BLaER1 treated with 17β-estradiol and CSF1 and Interleukin-3, amounts not matched to agents 10 nM and 100 nM (cell line): ENCODE measurements around the gene CCIN.

Experiments
- H3K27ac ChIP-seq, 11 experiments: shearing (Covaris generic); formaldehyde crosslinking; 2 replicates each; pipeline ENCODE4 v1.8.1; 2022
- H3K27me3 ChIP-seq, 11 experiments: shearing (Covaris generic); formaldehyde crosslinking; 2 replicates each; pipeline ENCODE4 v1.8.1; 2022
- H3K36me3 ChIP-seq, 11 experiments: shearing (Covaris generic); formaldehyde crosslinking; 2 replicates each; pipeline ENCODE4 v1.8.1; 2022
- H3K4me1 ChIP-seq, 10 experiments: shearing (Covaris generic); formaldehyde crosslinking; 2 replicates each; pipeline ENCODE4 v1.8.1; 2022
- H3K4me2 ChIP-seq, 11 experiments: shearing (Covaris generic); formaldehyde crosslinking; 2 replicates each; pipeline ENCODE4 v1.8.1; 2022
- H3K4me3 ChIP-seq, 10 experiments: shearing (Covaris generic); formaldehyde crosslinking; 2 replicates each; pipeline ENCODE4 v1.8.1; 2022
- H3K9ac ChIP-seq, 11 experiments: shearing (Covaris generic); formaldehyde crosslinking; 2 replicates each; pipeline ENCODE4 v1.8.1; 2022
- H3K9me3 ChIP-seq, 11 experiments: shearing (Covaris generic); formaldehyde crosslinking; replicated peaks in 1 of 11; 2 replicates each; pipeline ENCODE4 v1.8.1; 2022
- H4K20me1 ChIP-seq, 11 experiments: shearing (Covaris generic); formaldehyde crosslinking; 2 replicates each; pipeline ENCODE4 v1.8.1; 2022
- Cebpa-rat ChIP-seq, 11 experiments: shearing (Covaris generic); IDR thresholded peaks; 2 replicates each; pipeline ENCODE4 v1.8.1; 2022

CCIN gene

DNA sequence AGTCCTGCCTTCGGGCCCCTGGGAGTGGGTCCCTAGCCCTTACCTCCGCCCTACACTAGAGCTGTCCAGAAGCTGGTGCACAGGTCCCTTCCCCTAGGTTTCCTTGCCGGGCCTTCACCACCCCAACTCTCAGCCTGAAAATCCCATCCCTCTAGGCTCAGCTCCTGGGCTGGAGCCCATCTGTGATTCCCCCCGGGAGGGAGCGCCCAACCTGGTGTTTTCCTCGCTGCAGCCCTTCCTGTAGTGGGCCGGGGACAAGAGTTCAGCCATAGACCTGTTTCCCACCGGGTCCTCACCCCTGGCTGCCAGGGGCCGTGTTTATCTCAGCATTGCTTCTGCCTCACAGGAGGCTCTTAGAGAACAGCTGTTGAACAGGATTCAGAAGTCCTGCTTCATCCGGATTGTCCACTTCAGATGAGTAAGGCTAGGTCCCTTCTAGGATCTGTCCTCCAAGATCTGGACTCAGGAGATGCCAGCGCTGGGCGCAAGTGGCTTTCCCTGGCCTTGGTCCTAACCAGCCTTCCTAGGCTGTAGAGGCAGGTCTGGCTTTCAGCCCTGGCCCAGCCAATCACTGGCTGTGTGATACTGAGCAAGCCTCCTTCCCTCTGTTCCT is 31.7 kb upstream of the CCIN start:
- Histone ChIP-seq H3K4me1 (peaks cover 55 to 64% (median 61%) of the 10 kb centered on the region in 10 experiments), H3K27ac (peak overlapping the region; percentile 79 to 90 (median 82); a peak in 21 of 22 replicates), H3K4me2 (peak overlapping the region; percentile 90 to 100 (median 99)), H4K20me1 (peaks cover 0 to 12% (median 0%) of the 10 kb centered on the region in 11 experiments; a peak in 1 of 22 replicates), H3K9ac (peak overlapping the region; percentile 83 to 93 (median 87)), H3K27me3 (peaks cover 0 to 6% (median 0%) of the 10 kb centered on the region in 11 experiments; a peak in 1 of 22 replicates), H3K4me3 (peak overlapping the region; percentile 77 to 97 (median 82)), H3K36me3 (no peaks in the 10 kb centered on the region; a peak in 1 of 22 replicates), H3K9me3 (no peaks in the 10 kb centered on the region)
- no peak for TF ChIP-seq Cebpa-rat (IDR thresholded peaks at IDR 0.05)

DNA sequence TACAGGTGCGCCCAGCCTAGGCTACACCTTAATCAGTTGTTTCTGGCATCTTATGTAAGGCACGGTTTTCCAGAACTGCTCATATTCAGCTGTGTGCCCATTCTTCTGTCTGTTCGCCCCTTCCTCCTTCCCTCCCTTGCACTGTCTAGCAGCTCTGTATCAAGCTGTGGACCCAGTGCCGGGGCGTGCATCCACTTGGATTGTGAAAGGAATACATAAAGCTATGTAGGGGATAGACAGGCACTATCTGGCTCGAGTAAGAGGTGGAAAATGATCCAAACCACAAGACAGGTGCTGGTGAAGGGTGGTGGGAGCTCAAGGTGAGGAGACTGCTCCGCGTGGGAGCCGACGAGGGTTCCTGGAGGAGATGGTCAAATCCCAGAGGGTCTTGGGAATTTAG is 30.7 kb upstream of the CCIN start:
- Histone ChIP-seq H3K27ac (peak overlapping the region in 2 of 11 experiments; percentile 86 to 89; a peak in 2 of 22 replicates), H3K4me2 (peak overlapping the region; percentile 12 to 100 (median 98); a peak in 19 of 22 replicates), H3K9ac (peak overlapping the region in 2 of 11 experiments; percentile 14 to 75; a peak in 2 of 22 replicates), H4K20me1 (peaks cover 0 to 12% (median 0%) of the 10 kb centered on the region in 11 experiments; a peak in 1 of 22 replicates), H3K27me3 (peaks cover 0 to 6% (median 0%) of the 10 kb centered on the region in 11 experiments; a peak in 1 of 22 replicates), H3K36me3 (peaks cover 0 to 4% (median 0%) of the 10 kb centered on the region in 11 experiments; a peak in 3 of 22 replicates), H3K9me3 (no peaks in the 10 kb centered on the region), H3K4me3 (peak overlapping the region in 2 of 10 experiments; percentile 89 to 97; a peak in 1 of 20 replicates), H3K4me1 (peaks cover 65 to 74% (median 71%) of the 10 kb centered on the region in 10 experiments)
- no peak for TF ChIP-seq Cebpa-rat (IDR thresholded peaks at IDR 0.05)

DNA sequence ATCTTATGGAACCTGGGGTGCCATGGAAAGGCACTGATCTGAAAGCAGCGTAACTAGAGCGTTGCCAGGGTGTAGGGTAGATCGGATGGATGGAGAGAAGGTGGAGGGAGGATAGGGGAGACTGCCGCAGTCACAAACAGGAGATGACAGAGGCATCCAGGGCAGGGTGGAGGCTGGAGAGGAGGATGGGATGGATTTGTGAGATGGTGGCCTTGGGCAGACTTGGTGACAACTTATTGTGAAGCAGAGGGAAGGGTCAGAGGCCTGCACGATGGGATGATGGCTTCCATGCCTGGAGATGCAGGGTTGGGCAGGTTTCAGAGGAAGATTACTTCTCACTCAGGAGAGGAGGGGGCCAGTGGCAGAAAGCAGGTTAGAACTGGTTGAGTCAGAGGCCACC is 30.3 kb upstream of the CCIN start:
- Histone ChIP-seq H3K36me3 (peaks cover 0 to 8% (median 0%) of the 10 kb centered on the region in 11 experiments; a peak in 4 of 22 replicates), H4K20me1 (peaks cover 0 to 12% (median 0%) of the 10 kb centered on the region in 11 experiments; a peak in 1 of 22 replicates), H3K9me3 (no peaks in the 10 kb centered on the region), H3K4me1 (peaks cover 69 to 79% (median 75%) of the 10 kb centered on the region in 10 experiments), H3K9ac (peak overlapping the region in 4 of 11 experiments; percentile 4 to 75 (median 40); a peak in 3 of 22 replicates), H3K27me3 (peaks cover 0 to 6% (median 0%) of the 10 kb centered on the region in 11 experiments; a peak in 1 of 22 replicates), H3K4me3 (peak overlapping the region in 1 of 10 experiments; percentile 89; a peak in 1 of 20 replicates), H3K4me2 (peak overlapping the region; percentile 12 to 100 (median 98); a peak in 19 of 22 replicates), H3K27ac (peak overlapping the region in 3 of 11 experiments; percentile 76 to 89 (median 86); a peak in 4 of 22 replicates)
- TF ChIP-seq Cebpa-rat (IDR thresholded peaks at IDR 0.05), result no peak

DNA sequence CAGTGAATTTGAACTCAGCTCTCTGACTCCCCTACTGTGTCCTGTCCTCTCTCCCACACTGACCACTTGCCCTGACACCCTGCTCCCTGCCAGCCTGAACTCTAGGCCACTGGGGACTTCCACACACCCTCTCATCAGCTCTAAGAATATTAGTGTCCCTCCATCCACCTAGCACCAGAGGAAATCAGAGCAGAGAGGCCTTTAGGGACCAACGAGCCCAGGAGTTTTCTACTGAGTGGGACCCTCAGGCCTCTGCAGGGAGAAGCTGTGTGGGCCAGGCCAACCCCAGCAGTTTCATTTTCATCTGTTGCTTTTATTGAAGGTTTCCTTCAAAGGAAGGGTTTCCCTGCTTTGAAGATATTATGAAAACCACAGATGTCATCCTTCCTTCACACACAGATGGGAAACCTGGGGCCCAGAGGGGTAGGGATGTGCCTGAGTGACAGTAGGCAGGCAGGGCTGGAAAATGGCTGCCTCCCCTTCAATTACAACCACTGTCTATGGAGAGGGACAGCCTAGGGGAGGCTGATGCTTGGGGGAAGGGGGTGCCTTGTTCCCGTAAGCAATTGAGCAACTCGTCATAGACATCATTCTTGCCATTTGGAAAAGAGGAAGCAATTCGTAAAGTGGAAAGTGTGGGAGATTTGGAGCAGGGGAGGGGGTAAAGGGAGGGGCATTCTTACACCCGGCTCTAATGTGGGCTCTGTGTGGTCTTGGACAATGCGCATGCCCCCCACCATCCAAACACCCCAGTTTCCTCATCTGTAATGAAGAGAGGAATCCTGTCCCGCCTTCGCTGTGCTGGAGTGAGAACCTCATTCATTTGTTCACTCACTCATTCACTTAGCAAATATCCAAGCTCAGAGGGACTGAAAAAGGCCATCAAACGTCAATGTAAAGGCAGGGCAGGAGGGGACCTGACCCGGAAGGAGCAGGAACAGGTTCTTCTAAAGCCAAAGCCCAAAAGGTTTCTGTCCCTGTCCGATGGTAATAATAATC is 28.8 kb upstream of the CCIN start:
- peak overlapping the region; percentile 76 to 89 (median 87) for H3K27ac ChIP-seq
- peaks cover 84 to 93% (median 90%) of the 10 kb centered on the region in 10 experiments for H3K4me1 ChIP-seq
- peak overlapping the region in 2 of 10 experiments; percentile 63 to 89; a peak in 7 of 20 replicates for H3K4me3 ChIP-seq
- peaks cover 0 to 8% (median 3%) of the 10 kb centered on the region in 11 experiments; a peak in 8 of 22 replicates for H3K9me3 ChIP-seq
- peaks cover 0 to 6% (median 0%) of the 10 kb centered on the region in 11 experiments; a peak in 1 of 22 replicates for H3K27me3 ChIP-seq
- peaks cover 0 to 12% (median 0%) of the 10 kb centered on the region in 11 experiments; a peak in 1 of 22 replicates for H4K20me1 ChIP-seq
- peak in 8 of 11 experiments; percentile 14 to 76 (median 48); a peak in 7 of 22 replicates for TF ChIP-seq Cebpa-rat (IDR thresholded peaks at IDR 0.05)
- peak overlapping the region; percentile 91 to 100 (median 98) for H3K4me2 ChIP-seq
- H3K36me3 ChIP-seq, result peaks cover 0 to 20% (median 5%) of the 10 kb centered on the region in 11 experiments; a peak in 9 of 22 replicates
- peak overlapping the region; percentile 55 to 80 (median 77) for H3K9ac ChIP-seq

DNA sequence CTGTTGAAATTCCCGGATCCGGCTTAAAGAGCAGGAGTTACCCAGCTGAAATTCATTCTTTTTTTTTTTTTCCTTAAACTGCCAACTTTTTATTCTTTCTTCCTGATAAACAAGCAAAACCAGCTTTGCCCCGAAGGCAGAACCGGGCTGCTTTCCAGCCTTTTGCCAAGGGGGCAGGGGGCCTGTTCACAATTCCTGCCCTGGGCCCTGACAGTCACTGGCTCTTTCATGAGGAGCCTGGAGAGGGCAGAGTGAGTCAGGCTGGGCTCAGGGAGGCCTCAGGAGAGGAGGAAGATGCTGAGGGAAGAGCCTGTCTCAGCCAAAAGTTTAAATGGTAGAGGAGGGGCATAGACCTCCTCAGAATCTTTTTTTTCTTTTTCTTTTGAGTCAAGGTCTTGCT is 27.9 kb upstream of the CCIN start:
- Histone ChIP-seq H3K27ac (peak overlapping the region; percentile 76 to 89 (median 87); a peak in 21 of 22 replicates), H3K4me2 (peak overlapping the region; percentile 91 to 100 (median 98)), H3K27me3 (no peaks in the 10 kb centered on the region), H3K36me3 (peaks cover 0 to 27% (median 14%) of the 10 kb centered on the region in 11 experiments; a peak in 15 of 22 replicates), H4K20me1 (peaks cover 0 to 12% (median 0%) of the 10 kb centered on the region in 11 experiments; a peak in 1 of 22 replicates), H3K4me3 (peak overlapping the region in 2 of 10 experiments; percentile 55 to 63; a peak in 1 of 20 replicates), H3K9me3 (peaks cover 5 to 17% (median 11%) of the 10 kb centered on the region in 11 experiments; a peak in 16 of 22 replicates), H3K9ac (peak overlapping the region; percentile 67 to 80 (median 77); a peak in 20 of 22 replicates), H3K4me1 (peaks cover 82 to 93% (median 87%) of the 10 kb centered on the region in 10 experiments)
- TF ChIP-seq Cebpa-rat (IDR thresholded peaks at IDR 0.05), result no peak

DNA sequence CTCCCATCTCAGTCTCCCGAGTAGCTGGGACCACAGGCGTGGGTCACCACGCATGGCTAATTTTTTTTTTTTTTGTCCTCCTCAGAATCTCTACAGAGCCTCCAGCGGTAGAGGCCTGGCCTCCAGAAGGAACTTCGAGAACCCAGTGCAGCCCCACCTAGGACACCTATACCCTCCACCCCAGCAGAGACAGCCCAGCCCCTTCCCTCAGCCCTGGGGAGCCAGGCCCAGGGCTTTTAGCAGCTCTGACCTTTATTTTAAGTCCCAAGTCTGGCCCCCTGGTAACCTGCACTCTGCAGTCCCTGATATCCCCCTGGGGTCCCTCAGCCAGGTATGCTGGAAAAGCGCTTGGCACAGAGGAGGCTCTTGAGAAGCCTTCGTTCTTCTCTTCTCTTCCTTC is 27.4 kb upstream of the CCIN start:
- Histone ChIP-seq H3K4me1 (peaks cover 82 to 98% (median 89%) of the 10 kb centered on the region in 10 experiments), H4K20me1 (peaks cover 0 to 12% (median 0%) of the 10 kb centered on the region in 11 experiments; a peak in 1 of 22 replicates), H3K4me2 (peak overlapping the region; percentile 91 to 100 (median 98)), H3K27ac (peak overlapping the region; percentile 76 to 89 (median 87); a peak in 21 of 22 replicates), H3K4me3 (peak overlapping the region in 4 of 10 experiments; percentile 17 to 63 (median 51); a peak in 6 of 20 replicates), H3K9me3 (peaks cover 5 to 18% (median 11%) of the 10 kb centered on the region in 11 experiments; a peak in 16 of 22 replicates), H3K27me3 (no peaks in the 10 kb centered on the region), H3K36me3 (peaks cover 0 to 32% (median 15%) of the 10 kb centered on the region in 11 experiments; a peak in 15 of 22 replicates), H3K9ac (peak overlapping the region; percentile 70 to 81 (median 78); a peak in 20 of 22 replicates)
- no peak for TF ChIP-seq Cebpa-rat (IDR thresholded peaks at IDR 0.05)

DNA sequence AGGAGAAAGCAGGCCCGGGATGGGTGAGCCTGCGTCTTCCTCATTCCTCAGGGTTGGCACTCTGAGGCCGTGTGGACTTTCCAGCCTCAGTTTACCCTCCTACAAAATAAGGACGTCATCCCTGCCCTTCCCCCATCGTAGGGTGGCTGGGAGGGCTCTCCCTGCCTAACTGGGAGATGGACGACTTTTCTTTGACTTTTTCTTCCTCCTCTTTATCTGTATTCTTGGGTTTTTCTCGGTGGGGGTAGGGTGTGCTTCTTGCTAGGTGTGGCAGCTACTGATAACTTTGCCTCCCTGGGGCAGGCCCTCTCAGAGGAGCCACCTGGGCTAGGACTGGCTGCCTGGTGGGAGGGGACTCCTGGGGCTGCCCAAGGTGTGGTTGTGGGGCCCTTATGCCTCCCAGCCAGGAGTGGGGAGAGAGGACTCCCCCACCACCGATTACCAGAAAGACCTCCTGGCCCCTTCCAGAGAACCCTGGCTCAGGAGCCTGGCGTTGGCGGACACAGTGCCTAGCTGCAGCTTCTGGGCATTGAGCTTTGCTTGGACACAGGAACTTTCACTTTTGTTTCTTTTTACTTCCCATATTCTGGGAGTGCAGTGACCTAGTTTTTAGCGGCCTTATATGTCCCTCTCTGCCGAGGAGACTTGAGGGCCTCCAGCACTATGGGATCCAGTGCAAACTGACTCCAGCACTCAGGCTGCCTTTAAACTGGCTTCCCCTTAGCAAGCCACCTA is 26.5 kb upstream of the CCIN start:
- peak overlapping the region; percentile 26 to 63 (median 42); a peak in 19 of 20 replicates for H3K4me3 ChIP-seq
- peaks cover 0 to 6% (median 0%) of the 10 kb centered on the region in 11 experiments; a peak in 2 of 22 replicates for H4K20me1 ChIP-seq

More for the DNA sequence above, 26.5 kb upstream of the CCIN start:
- peaks cover 74 to 100% (median 90%) of the 10 kb centered on the region in 10 experiments for H3K4me1 ChIP-seq
- H3K9ac ChIP-seq, result peak overlapping the region; percentile 70 to 81 (median 78)
- H3K27me3 ChIP-seq, result no peaks in the 10 kb centered on the region
- H3K4me2 ChIP-seq, result peak overlapping the region; percentile 91 to 100 (median 98)
- peaks cover 5 to 18% (median 11%) of the 10 kb centered on the region in 11 experiments; a peak in 16 of 22 replicates for H3K9me3 ChIP-seq
- no peak for TF ChIP-seq Cebpa-rat (IDR thresholded peaks at IDR 0.05)
- H3K27ac ChIP-seq, result peak overlapping the region; percentile 76 to 89 (median 87)
- peaks cover 0 to 41% (median 23%) of the 10 kb centered on the region in 11 experiments; a peak in 18 of 22 replicates for H3K36me3 ChIP-seq
